GM06990 (cell line): ENCODE measurements around the gene GRIN2B.
A peak's percentile ranks its signal among the peaks of the same experiment; 100 is the strongest.

Source experiments
- DNase-seq: peaks from one replicate; pipeline ENCODE4 v3.0.0-alpha.2; 2011; ENCODE audit not compliant: insufficient read length; ENCODE audit errors: extremely low read depth
- H3K27me3 ChIP-seq: replicated peaks from 2 replicates; pipeline ENCODE4 v1.6.0; 2011; ENCODE audit warnings: low read length; ENCODE audit not compliant: control insufficient read depth, insufficient read depth
- H3K36me3 ChIP-seq: 2 replicates; pipeline ENCODE4 v1.5.1; 2011; ENCODE audit warnings: low read length; ENCODE audit not compliant: control insufficient read depth, insufficient read depth
- H3K4me3 ChIP-seq: replicated peaks from 2 replicates; pipeline ENCODE4 v1.5.1; 2011; ENCODE audit warnings: low read depth, mild to moderate bottlenecking, control low read depth, low read length
- CTCF ChIP-seq: IDR thresholded peaks from 2 replicates; pipeline ENCODE4 v1.5.1; 2011; ENCODE audit warnings: low read length, control low read depth, mild to moderate bottlenecking, inconsistent platforms; ENCODE audit not compliant: insufficient read depth, poor library complexity, severe bottlenecking

GRIN2B gene

DNA sequence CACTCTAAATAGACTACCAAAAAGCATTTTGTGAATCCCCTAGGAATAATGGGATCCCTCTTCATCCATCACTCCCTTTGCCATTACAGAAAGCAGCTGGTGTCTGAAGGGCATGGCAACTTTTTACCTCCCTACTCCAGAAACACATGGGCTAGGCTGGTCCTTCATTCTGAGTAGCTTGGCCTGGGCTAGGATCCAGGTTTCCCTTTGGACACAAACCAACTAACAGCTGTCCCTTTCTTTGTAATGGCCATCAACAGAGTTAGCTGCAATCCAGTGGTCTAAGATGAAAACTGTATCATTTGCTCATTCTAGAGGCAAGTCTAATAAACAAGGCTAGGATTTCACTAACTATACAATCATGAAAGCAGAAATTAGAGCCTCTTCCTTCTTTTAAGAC, 7.4 kb downstream of the GRIN2B start:
- no peak for TF ChIP-seq CTCF
- Histone ChIP-seq H3K36me3 (no peaks in the 10 kb centered on the region), H3K27me3 (peaks cover 3% of the 10 kb centered on the region), H3K4me3 (no peak overlapping the region)
- DNase-seq: no peak

DNA sequence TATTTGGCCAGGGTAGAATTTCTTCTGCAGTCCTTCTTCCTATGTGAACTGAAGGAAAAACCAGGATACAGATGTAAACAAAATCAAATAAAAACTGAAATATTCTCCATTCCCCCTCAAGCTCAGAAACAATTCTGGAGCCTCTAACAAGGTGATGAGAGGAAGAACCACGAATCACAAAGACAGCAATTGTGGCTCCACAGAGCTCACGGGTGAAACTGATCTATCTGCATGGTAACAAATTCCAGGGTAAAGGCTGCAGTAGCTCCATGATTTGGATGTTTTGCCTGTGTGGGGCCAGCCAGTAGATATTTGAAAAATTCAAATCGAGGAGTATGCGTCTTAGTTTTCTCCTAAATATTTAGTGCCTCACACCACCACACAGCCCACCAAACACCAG, 10.6 kb downstream of the GRIN2B start:
- H3K36me3 ChIP-seq: no peaks in the 10 kb centered on the region
- no peak for DNase-seq
- no peak overlapping the region for H3K4me3 ChIP-seq
- TF ChIP-seq CTCF: no peak
- peaks cover 3% of the 10 kb centered on the region; the same call in 1 of the 2 replicates for H3K27me3 ChIP-seq

- Histone ChIP-seq H3K27me3 (peaks cover 3% of the 10 kb centered on the region; the same call in 1 of the 2 replicates), H3K4me3 (no peak overlapping the region), H3K36me3 (no peaks in the 10 kb centered on the region)
- TF ChIP-seq CTCF: no peak
- DNase-seq: no peak
Measured at GRCh38 chr12:13968281-13968680, 13.1 kb downstream of the GRIN2B start.

DNA sequence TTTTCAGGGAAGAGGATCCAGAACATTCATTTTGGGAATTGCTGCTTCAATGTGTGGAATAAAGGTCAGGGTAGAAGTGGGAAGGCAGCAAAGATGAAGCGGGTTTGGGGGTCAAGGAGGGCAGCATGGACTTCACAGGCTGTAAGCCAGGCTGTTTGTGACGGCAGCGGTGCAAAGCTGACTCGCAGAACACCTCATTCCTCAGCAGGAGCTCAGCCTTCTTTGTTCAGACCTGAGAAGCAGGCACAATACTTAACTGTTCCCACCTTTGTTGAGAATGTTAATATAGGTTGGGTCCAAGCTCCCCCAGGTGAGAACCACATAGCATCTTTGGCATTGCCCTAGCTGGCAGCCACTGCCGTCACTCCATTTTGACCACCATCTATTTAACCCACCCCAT, 16.7 kb downstream of the GRIN2B start:
- Histone ChIP-seq H3K36me3 (no peaks in the 10 kb centered on the region), H3K4me3 (no peak overlapping the region), H3K27me3 (no peaks in the 10 kb centered on the region)
- TF ChIP-seq CTCF: no peak
- no peak for DNase-seq

- TF ChIP-seq CTCF: peak; percentile 64
- Histone ChIP-seq H3K36me3 (no peaks in the 10 kb centered on the region), H3K27me3 (no peaks in the 10 kb centered on the region), H3K4me3 (no peak overlapping the region)
- DNase-seq: no peak
Measured at GRCh38 chr12:13962699-13963098, 18.7 kb downstream of the GRIN2B start.

DNA sequence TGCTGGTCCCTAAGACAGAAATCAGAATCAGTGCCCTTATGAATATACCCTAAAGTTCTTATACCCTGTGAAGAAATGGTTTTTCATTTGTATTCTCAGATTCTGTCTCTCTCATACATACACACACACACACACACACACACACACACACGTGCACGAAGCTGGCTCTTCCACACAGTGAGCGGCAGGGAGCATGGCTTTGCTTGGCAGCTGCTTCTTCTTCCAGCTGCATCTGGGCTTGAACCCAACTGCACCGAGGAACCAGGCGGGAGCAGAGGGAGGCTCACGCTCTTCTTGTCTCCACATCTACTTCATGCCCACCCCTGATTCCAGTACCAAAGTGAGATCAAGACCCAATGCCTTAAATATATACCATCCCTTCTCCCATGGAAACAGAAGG, 19.4 kb downstream of the GRIN2B start:
- Histone ChIP-seq H3K36me3 (no peaks in the 10 kb centered on the region), H3K27me3 (no peaks in the 10 kb centered on the region), H3K4me3 (no peak overlapping the region)
- no peak for TF ChIP-seq CTCF
- no peak for DNase-seq
